ENCODE data around the gene DNMT3A.

The DNMT3A gene

GRCh38 chr2:25383806-25384205 is 42.1 kb upstream of the DNMT3A start:
- DNase-seq (ENCODE audit: low read depth, low spot score), result no peak
- no peak overlapping the region for H3K4me3 ChIP-seq (ENCODE audit: low read depth, low read length)
- in situ Hi-C loops (cut with HindIII; ENCODE audit: low sequenced_read_pairs), result no loop called here
- no peak for TF ChIP-seq CTCF (IDR thresholded peaks at IDR 0.05; ENCODE audit: low read depth, low read length)

- no peak for DNase-seq (ENCODE audit: low read depth, low spot score)
- H3K4me3 ChIP-seq (ENCODE audit: low read depth, low read length), result no peak overlapping the region
- no peak for TF ChIP-seq CTCF (IDR thresholded peaks at IDR 0.05; ENCODE audit: low read depth, low read length)
- in situ Hi-C loops (cut with HindIII; ENCODE audit: low sequenced_read_pairs), result no loop called here
Measured at GRCh38 chr2:25381502-25381901, 39.8 kb upstream of the DNMT3A start.

GRCh38 chr2:25380586-25381375 is 39.1 kb upstream of the DNMT3A start:
- no peak for DNase-seq (ENCODE audit: low read depth, low spot score)
- no peak overlapping the region for H3K4me3 ChIP-seq (ENCODE audit: low read depth, low read length)
- no peak for TF ChIP-seq CTCF (IDR thresholded peaks at IDR 0.05; ENCODE audit: low read depth, low read length)
- in situ Hi-C loops (cut with HindIII; ENCODE audit: low sequenced_read_pairs), result no loop called here

GRCh38 chr2:25380023-25380422 is 38.3 kb upstream of the DNMT3A start:
- no peak for DNase-seq (ENCODE audit: low read depth, low spot score)
- in situ Hi-C loops (cut with HindIII; ENCODE audit: low sequenced_read_pairs), result no loop called here
- TF ChIP-seq CTCF (IDR thresholded peaks at IDR 0.05; ENCODE audit: low read depth, low read length), result no peak
- no peak overlapping the region for H3K4me3 ChIP-seq (ENCODE audit: low read depth, low read length)

GRCh38 chr2:25379535-25379934 is 37.8 kb upstream of the DNMT3A start:
- no peak for TF ChIP-seq CTCF (IDR thresholded peaks at IDR 0.05; ENCODE audit: low read depth, low read length)
- no peak overlapping the region for H3K4me3 ChIP-seq (ENCODE audit: low read depth, low read length)
- no peak for DNase-seq (ENCODE audit: low read depth, low spot score)
- in situ Hi-C loops (cut with HindIII; ENCODE audit: low sequenced_read_pairs), result no loop called here

GRCh38 chr2:25378731-25379490 is 37.2 kb upstream of the DNMT3A start:
- no peak overlapping the region for H3K4me3 ChIP-seq (ENCODE audit: low read depth, low read length)
- peak; percentile 12 for DNase-seq (ENCODE audit: low read depth, low spot score)
- in situ Hi-C loops (cut with HindIII; ENCODE audit: low sequenced_read_pairs), result no loop called here
- no peak for TF ChIP-seq CTCF (IDR thresholded peaks at IDR 0.05; ENCODE audit: low read depth, low read length)

All from astrocyte of the spinal cord (primary cell).